Cardiac muscle cell (in vitro differentiated cells and primary cell): ENCODE data around the gene NOC3L. TPM values are rescaled to one million over a fixed set of nuclear protein-coding genes. Genes with fewer than 3 reads are reported as not detected.

Source experiments
- DNase-seq, 2 donors: peaks; one replicate each; pipeline versions ENCODE4 v3.0.0 to v3.0.0-alpha.2; 2010 to 2017; ENCODE audit warnings: low read depth in 1 of 2, low spot score in 1 of 2
- H3K27ac ChIP-seq: fragments of 200-600 bp; sonication (generic); 2 replicates; pipeline ENCODE4 v1.5.1; 2016
- H3K27me3 ChIP-seq: fragments of 200-600 bp; sonication (generic); 2 replicates; pipeline ENCODE4 v1.6.0; 2016; ENCODE audit warnings: control low read depth
- H3K36me3 ChIP-seq: fragments of 200-600 bp; sonication (generic); 2 replicates; pipeline ENCODE4 v1.5.1; 2016; ENCODE audit warnings: control low read depth
- H3K4me1 ChIP-seq: fragments of 200-600 bp; sonication (generic); 2 replicates; pipeline ENCODE4 v1.8.1; 2017; ENCODE audit warnings: low read depth, mild to moderate bottlenecking, mixed run types
- H3K4me3 ChIP-seq: fragments of 200-600 bp; sonication (generic); 2 replicates; pipeline ENCODE4 v1.5.1; 2016; ENCODE audit warnings: mild to moderate bottlenecking
- H3K9me3 ChIP-seq: fragments of 200-600 bp; sonication (generic); 2 replicates; pipeline ENCODE4 v1.5.1; 2017; ENCODE audit warnings: low read depth, mild to moderate bottlenecking, control low read depth
- CTCF ChIP-seq: IDR thresholded peaks from 2 replicates; pipeline ENCODE4 v1.5.1; 2012; ENCODE audit warnings: low read depth, mild to moderate bottlenecking, low read length
- polyA plus RNA-seq: library from polyadenylated mRNA; unstranded; fragments of >200 nt; fragmentation: Nextera tagmentation; extraction: Ambion mirVana; gene quantifications from 2 replicates; pipeline ENCODE4 v1.2.1, GENCODE V29; 2016
- total RNA-seq: library from RNA; depleted of rRNA; stranded (reverse); fragments of >200 nt; gene quantifications from 2 replicates; pipeline ENCODE4 v1.2.3, GENCODE V29; 2016

The NOC3L gene
- total and polyA plus RNA-seq, 2 experiments from 2014 or later: 9.0 to 10.4 TPM

- H3K4me3 ChIP-seq: no peak overlapping the region
- no peak for DNase-seq
- no peaks in the 10 kb centered on the region for H3K9me3 ChIP-seq
- no peak for TF ChIP-seq CTCF
- H3K4me1 ChIP-seq: peaks cover 6% of the 10 kb centered on the region
- no peaks in the 10 kb centered on the region for H3K36me3 ChIP-seq
- no peak overlapping the region for H3K27ac ChIP-seq
- no peaks in the 10 kb centered on the region for H3K27me3 ChIP-seq
Observed at GRCh38 chr10:94405406-94405805, 42.7 kb upstream of the NOC3L start.

- TF ChIP-seq CTCF: no peak
- DNase-seq: peak; percentile 72 to 77
- Histone ChIP-seq H3K4me1 (peaks cover 6% of the 10 kb centered on the region), H3K27me3 (no peaks in the 10 kb centered on the region), H3K9me3 (no peaks in the 10 kb centered on the region), H3K36me3 (no peaks in the 10 kb centered on the region), H3K4me3 (peak overlapping the region; percentile 85), H3K27ac (peak overlapping the region; percentile 80)
Observed at GRCh38 chr10:94403380-94404213, 40.9 kb upstream of the NOC3L start.

- no peaks in the 10 kb centered on the region for H3K36me3 ChIP-seq
- H3K9me3 ChIP-seq: no peaks in the 10 kb centered on the region
- peak overlapping the region; percentile 85 for H3K4me3 ChIP-seq
- peak; percentile 29 to 76 for DNase-seq
- H3K27ac ChIP-seq: peak overlapping the region; percentile 80
- no peak for TF ChIP-seq CTCF
- peaks cover 6% of the 10 kb centered on the region for H3K4me1 ChIP-seq
- no peaks in the 10 kb centered on the region for H3K27me3 ChIP-seq
Observed at GRCh38 chr10:94402843-94403379, 40.2 kb upstream of the NOC3L start.

- H3K27ac ChIP-seq: peak within 1 kb of the TSS; percentile 80
- TF ChIP-seq CTCF: no peak
- H3K9me3 ChIP-seq: no peaks in the 10 kb centered on the region
- peak within 1 kb of the TSS; percentile 85 for H3K4me3 ChIP-seq
- H3K27me3 ChIP-seq: no peaks in the 10 kb centered on the region
- peak; percentile 94 to 98 for DNase-seq
- H3K36me3 ChIP-seq: no peaks in the 10 kb centered on the region
- H3K4me1 ChIP-seq: peaks cover 6% of the 10 kb centered on the region
Observed at GRCh38 chr10:94402204-94402842, 39.6 kb upstream of the NOC3L start, which contains the start of gene TBC1D12. TBC1D12 (plus strand) TSS chr10:94402541; CDS start chr10:94402614, 73 bp downstream.

GRCh38 chr10:94398762-94399161 is 36.0 kb upstream of the NOC3L start:
- Histone ChIP-seq H3K36me3 (no peaks in the 10 kb centered on the region), H3K4me3 (no peak overlapping the region), H3K9me3 (no peaks in the 10 kb centered on the region), H3K27me3 (no peaks in the 10 kb centered on the region), H3K4me1 (no peaks in the 10 kb centered on the region), H3K27ac (no peak overlapping the region)
- no peak for TF ChIP-seq CTCF
- DNase-seq: no peak
